HG02970 (cell line): ENCODE measurements around the gene ZNF462.

Source experiments
- ATAC-seq: cut with Tn5 transposase; IDR thresholded peaks from one replicate; pipeline ENCODE4 v1.9.1; 2021; ENCODE audit warnings: mild to moderate bottlenecking, moderate library complexity, moderate number of reproducible peaks; ENCODE audit not compliant: unreplicated experiment, low FRiP score

ZNF462 gene

GRCh38 chr9:107039542-107039941 is 176.6 kb downstream of the ZNF462 start:
- ATAC-seq = no peak

GRCh38 chr9:107042606-107043005 is 179.6 kb downstream of the ZNF462 start:
- ATAC-seq = no peak

GRCh38 chr9:107043886-107044285 is 180.9 kb downstream of the ZNF462 start:
- ATAC-seq = no peak

GRCh38 chr9:107044872-107045271 is 181.9 kb downstream of the ZNF462 start:
- ATAC-seq = no peak

GRCh38 chr9:107046692-107047091 is 183.7 kb downstream of the ZNF462 start:
- peak; percentile 67 for ATAC-seq

GRCh38 chr9:107049046-107049802 is 186.3 kb downstream of the ZNF462 start:
- no peak for ATAC-seq

GRCh38 chr9:107049803-107050184 is 186.8 kb downstream of the ZNF462 start:
- ATAC-seq = no peak

GRCh38 chr9:107051392-107051791 is 188.4 kb downstream of the ZNF462 start:
- no peak for ATAC-seq

- ATAC-seq = no peak
These were observed 191.2 kb downstream of the ZNF462 start for GRCh38 chr9:107054146-107054545.

- ATAC-seq = no peak
These were observed 196.3 kb downstream of the ZNF462 start for GRCh38 chr9:107059220-107059619.

GRCh38 chr9:107060062-107060461 is 197.1 kb downstream of the ZNF462 start:
- ATAC-seq = no peak
